Measurements from ENCODE around the gene DAAM2. TPM values are rescaled to one million over a fixed set of nuclear protein-coding genes. Genes with fewer than 3 reads are reported as not detected.

The DAAM2 gene
- total RNA-seq, 2 experiments from 2014 or later = 0.09 to 1.1 TPM

DNA sequence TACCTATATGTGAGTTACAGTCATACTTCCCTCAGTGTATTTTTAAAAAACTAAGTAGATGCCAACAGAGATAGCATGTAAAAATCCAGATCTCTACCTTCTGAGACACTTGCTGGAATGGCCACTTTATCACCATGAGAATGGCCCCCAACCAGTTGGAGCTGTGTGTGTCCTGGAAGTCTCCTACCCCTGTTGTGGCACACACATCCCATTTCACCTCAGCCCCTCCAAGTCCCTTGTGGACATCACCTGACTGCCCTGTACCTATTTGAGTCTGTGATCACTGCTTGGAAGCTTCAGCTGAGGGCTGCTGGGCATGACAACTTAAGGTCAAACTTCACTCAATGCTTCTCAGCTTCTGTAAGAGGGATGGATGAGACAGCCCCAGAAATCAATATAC is 118.0 kb downstream of the DAAM2 start:
- CTCF ChIA-PET (ENCODE audit: unreplicated experiment) = no interaction called here
- intact Hi-C loops (cut with micrococcal nuclease; ENCODE audit: unreplicated experiment) = no loop called here
- no peak for DNase-seq (ENCODE audit: low spot score)
- no TSS peak for BruUV-seq (replicated peaks)
- H3K9me2 ChIP-seq (ENCODE audit: insufficient read depth, low read length) = no peaks in the 10 kb centered on the region
- no peaks in the 10 kb centered on the region for H3K79me2 ChIP-seq (ENCODE audit: insufficient read depth, low read depth, low read length)
- H3K36me3 ChIP-seq (ENCODE audit: insufficient read depth, low read length) = no peaks in the 10 kb centered on the region
- no peak overlapping the region for H3K4me2 ChIP-seq (ENCODE audit: low read length)
- H3K4me3 ChIP-seq (ENCODE audit: low read depth, low read length, poor library complexity, severe bottlenecking) = no peak overlapping the region
- H3K4me1 ChIP-seq (ENCODE audit: insufficient read depth, low read length, poor library complexity, severe bottlenecking) = no peaks in the 10 kb centered on the region
- no peaks in the 10 kb centered on the region for H3K9me3 ChIP-seq (ENCODE audit: low read length)
- H4K20me1 ChIP-seq (ENCODE audit: insufficient read depth, low read length) = no peaks in the 10 kb centered on the region
- POLR2A ChIA-PET = no interaction called here
- TF ChIP-seq EZH2phosphoT487 (IDR thresholded peaks at IDR 0.05; ENCODE audit: borderline replicate concordance, low read depth, low read length) = no peak
- TF ChIP-seq, protein P1, sequence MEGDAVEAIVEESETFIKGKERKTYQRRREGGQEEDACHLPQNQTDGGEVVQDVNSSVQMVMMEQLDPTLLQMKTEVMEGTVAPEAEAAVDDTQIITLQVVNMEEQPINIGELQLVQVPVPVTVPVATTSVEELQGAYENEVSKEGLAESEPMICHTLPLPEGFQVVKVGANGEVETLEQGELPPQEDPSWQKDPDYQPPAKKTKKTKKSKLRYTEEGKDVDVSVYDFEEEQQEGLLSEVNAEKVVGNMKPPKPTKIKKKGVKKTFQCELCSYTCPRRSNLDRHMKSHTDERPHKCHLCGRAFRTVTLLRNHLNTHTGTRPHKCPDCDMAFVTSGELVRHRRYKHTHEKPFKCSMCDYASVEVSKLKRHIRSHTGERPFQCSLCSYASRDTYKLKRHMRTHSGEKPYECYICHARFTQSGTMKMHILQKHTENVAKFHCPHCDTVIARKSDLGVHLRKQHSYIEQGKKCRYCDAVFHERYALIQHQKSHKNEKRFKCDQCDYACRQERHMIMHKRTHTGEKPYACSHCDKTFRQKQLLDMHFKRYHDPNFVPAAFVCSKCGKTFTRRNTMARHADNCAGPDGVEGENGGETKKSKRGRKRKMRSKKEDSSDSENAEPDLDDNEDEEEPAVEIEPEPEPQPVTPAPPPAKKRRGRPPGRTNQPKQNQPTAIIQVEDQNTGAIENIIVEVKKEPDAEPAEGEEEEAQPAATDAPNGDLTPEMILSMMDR (conservative IDR thresholded peaks at IDR 0.05; ENCODE audit: low read length) = no peak
- no peak overlapping the region for H3K27ac ChIP-seq (ENCODE audit: low read depth, low read length, poor library complexity, severe bottlenecking)
- H2AFZ ChIP-seq (ENCODE audit: low read length) = no peak overlapping the region

DNA sequence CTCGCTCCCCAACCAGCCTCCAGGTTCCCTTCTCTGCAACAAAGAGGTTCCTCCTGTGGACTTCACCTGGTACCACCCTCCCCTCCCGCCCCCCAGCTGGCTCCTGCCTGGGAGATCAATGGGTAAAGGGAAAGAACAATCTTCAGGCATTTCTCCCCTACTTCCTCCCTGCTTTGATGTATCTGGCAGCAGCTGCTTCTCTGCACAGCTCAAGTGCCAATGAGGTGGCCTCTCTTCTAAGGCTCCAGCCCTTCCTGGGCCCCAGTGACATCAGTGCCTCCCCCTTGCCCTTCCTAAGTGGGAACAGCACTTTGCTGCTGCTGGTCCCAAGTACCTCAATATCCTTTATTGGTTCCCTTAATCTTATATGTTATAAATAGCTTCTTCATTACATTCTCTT is 118.6 kb downstream of the DAAM2 start:
- ChIA-PET CTCF (ENCODE audit: unreplicated experiment) (no interaction called here), POLR2A (no interaction called here)
- no peaks in the 10 kb centered on the region for H3K9me3 ChIP-seq (ENCODE audit: low read length)
- H3K4me1 ChIP-seq (ENCODE audit: insufficient read depth, low read length, poor library complexity, severe bottlenecking) = no peaks in the 10 kb centered on the region
- H3K4me2 ChIP-seq (ENCODE audit: low read length) = no peak overlapping the region
- H3K79me2 ChIP-seq (ENCODE audit: insufficient read depth, low read depth, low read length) = no peaks in the 10 kb centered on the region
- intact Hi-C loops (cut with micrococcal nuclease; ENCODE audit: unreplicated experiment) = no loop called here
- no peaks in the 10 kb centered on the region for H3K36me3 ChIP-seq (ENCODE audit: insufficient read depth, low read length)
- H3K27ac ChIP-seq (ENCODE audit: low read depth, low read length, poor library complexity, severe bottlenecking) = no peak overlapping the region
- no peaks in the 10 kb centered on the region for H4K20me1 ChIP-seq (ENCODE audit: insufficient read depth, low read length)
- TF ChIP-seq EZH2phosphoT487 (IDR thresholded peaks at IDR 0.05; ENCODE audit: borderline replicate concordance, low read depth, low read length) = no peak
- TF ChIP-seq, protein P1 (conservative IDR thresholded peaks at IDR 0.05; ENCODE audit: low read length) = no peak
- no peak overlapping the region for H3K4me3 ChIP-seq (ENCODE audit: low read depth, low read length, poor library complexity, severe bottlenecking)
- no TSS peak for BruUV-seq (replicated peaks)
- H3K9me2 ChIP-seq (ENCODE audit: insufficient read depth, low read length) = no peaks in the 10 kb centered on the region
- DNase-seq (ENCODE audit: low spot score) = no peak
- no peak overlapping the region for H2AFZ ChIP-seq (ENCODE audit: low read length)

DNA sequence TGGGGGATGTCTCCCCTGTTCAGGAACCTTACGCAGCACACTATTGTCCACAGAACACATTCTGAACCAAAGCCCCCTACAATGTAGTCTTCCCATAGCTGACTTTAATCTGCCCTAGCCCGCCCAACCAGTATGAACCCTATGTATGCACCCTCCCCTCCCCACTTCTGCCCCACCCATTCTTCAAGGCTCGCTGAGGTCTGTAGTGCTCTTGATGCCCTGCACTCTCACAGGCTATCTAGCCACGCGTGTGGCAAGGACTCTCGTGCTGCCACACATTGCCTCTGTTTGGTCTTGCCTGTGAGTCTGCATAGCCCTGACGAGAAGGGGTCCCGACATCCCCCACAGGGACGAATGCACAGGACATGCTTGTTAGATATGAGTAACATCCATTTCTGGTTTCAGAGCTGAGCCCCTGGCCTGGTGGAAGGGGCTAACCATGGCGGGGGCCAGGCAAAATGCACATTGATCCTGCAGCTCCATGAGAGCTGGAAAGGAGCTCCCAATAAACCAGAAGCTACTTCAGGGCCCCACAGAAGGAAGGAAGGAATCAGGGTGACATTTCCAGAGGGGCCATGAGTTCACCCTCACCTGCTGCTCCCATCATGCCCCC is 119.4 kb downstream of the DAAM2 start:
- no peaks in the 10 kb centered on the region for H3K9me3 ChIP-seq (ENCODE audit: low read length)
- H3K36me3 ChIP-seq (ENCODE audit: insufficient read depth, low read length) = no peaks in the 10 kb centered on the region
- no peak for DNase-seq (ENCODE audit: low spot score)
- no TSS peak for BruUV-seq (replicated peaks)
- ChIA-PET POLR2A (no interaction called here), CTCF (ENCODE audit: unreplicated experiment) (interaction anchor here (1.1 kb wide), 1 partner anchor 117 kb away, joined by 3 read pairs; no protein-coding TSS in a partner anchor)
- no peaks in the 10 kb centered on the region for H3K79me2 ChIP-seq (ENCODE audit: insufficient read depth, low read depth, low read length)
- H2AFZ ChIP-seq (ENCODE audit: low read length) = no peak overlapping the region
- no peaks in the 10 kb centered on the region for H4K20me1 ChIP-seq (ENCODE audit: insufficient read depth, low read length)
- TF ChIP-seq EZH2phosphoT487 (IDR thresholded peaks at IDR 0.05; ENCODE audit: borderline replicate concordance, low read depth, low read length) = no peak
- TF ChIP-seq, protein P1 (conservative IDR thresholded peaks at IDR 0.05; ENCODE audit: low read length) = no peak
- no peak overlapping the region for H3K4me3 ChIP-seq (ENCODE audit: low read depth, low read length, poor library complexity, severe bottlenecking)
- no peak overlapping the region for H3K27ac ChIP-seq (ENCODE audit: low read depth, low read length, poor library complexity, severe bottlenecking)
- no peaks in the 10 kb centered on the region for H3K9me2 ChIP-seq (ENCODE audit: insufficient read depth, low read length)
- no peaks in the 10 kb centered on the region for H3K4me1 ChIP-seq (ENCODE audit: insufficient read depth, low read length, poor library complexity, severe bottlenecking)
- no peak overlapping the region for H3K4me2 ChIP-seq (ENCODE audit: low read length)
- intact Hi-C loops (cut with micrococcal nuclease; ENCODE audit: unreplicated experiment) = no loop called here

All from OCI-LY7 (cell line).